SK-N-SH treated with all-trans-retinoic acid at 6 μM for 48 hours (cell line): ENCODE results near the gene OXCT2.

Experiments used
- ATAC-seq: fragments of 200-7000 bp; cut with Tn5 transposase; 3 replicates; pipeline ENCODE4 v1.9.1; 2020; ENCODE audit warnings: mild to moderate bottlenecking, moderate library complexity
- BACH2 ChIP-seq: fragments of 250-450 bp; sonication (Bioruptor Pico); IDR thresholded peaks from 2 replicates; pipeline ENCODE4 v1.9.0; 2021; ENCODE audit warnings: mild to moderate bottlenecking, borderline replicate concordance
- CSDC2 ChIP-seq: fragments of 250-450 bp; sonication (Bioruptor Pico); IDR thresholded peaks from 2 replicates; pipeline ENCODE4 v1.5.0; 2020; ENCODE audit warnings: mild to moderate bottlenecking, moderate library complexity
- GLIS3 ChIP-seq: fragments of 250-450 bp; sonication (Bioruptor Pico); IDR thresholded peaks from 2 replicates; pipeline ENCODE4 v1.5.0; 2020; ENCODE audit warnings: mild to moderate bottlenecking, moderate library complexity
- ISL1 ChIP-seq: fragments of 250-450 bp; sonication (Bioruptor Pico); IDR thresholded peaks from 2 replicates; pipeline ENCODE4 v2.1.2; 2022; ENCODE audit warnings: mild to moderate bottlenecking, moderate library complexity
- OSR1 ChIP-seq: fragments of 250-450 bp; sonication (Bioruptor Pico); IDR thresholded peaks from 2 replicates; pipeline ENCODE4 v1.8.0; 2022; ENCODE audit warnings: moderate library complexity, mild to moderate bottlenecking, inconsistent platforms
- PPARA ChIP-seq: fragments of 250-450 bp; sonication (Bioruptor Pico); IDR thresholded peaks from 2 replicates; pipeline ENCODE4 v1.5.0; 2020; ENCODE audit warnings: mild to moderate bottlenecking, borderline replicate concordance
- RARB ChIP-seq: fragments of 250-450 bp; sonication (Bioruptor Pico); IDR thresholded peaks from 2 replicates; pipeline ENCODE4 v1.8.0; 2021; ENCODE audit warnings: mild to moderate bottlenecking, moderate library complexity
- SNAI2 ChIP-seq: fragments of 250-450 bp; sonication (Bioruptor Pico); IDR thresholded peaks from 2 replicates; pipeline ENCODE4 v1.5.0; 2020; ENCODE audit warnings: mild to moderate bottlenecking, moderate library complexity
- TCF4 ChIP-seq: fragments of 250-450 bp; sonication (Bioruptor Pico); IDR thresholded peaks from 2 replicates; pipeline ENCODE4 v1.8.0; 2021; ENCODE audit warnings: mild to moderate bottlenecking, moderate library complexity, borderline replicate concordance
- TOX ChIP-seq: fragments of 250-450 bp; sonication (Bioruptor Pico); IDR thresholded peaks from 2 replicates; pipeline ENCODE4 v1.8.0; 2021; ENCODE audit warnings: mild to moderate bottlenecking, moderate library complexity, borderline replicate concordance
- ZC3H10 ChIP-seq: fragments of 250-450 bp; sonication (Bioruptor Pico); IDR thresholded peaks from 2 replicates; pipeline ENCODE4 v1.5.1; 2021; ENCODE audit warnings: mild to moderate bottlenecking, moderate library complexity
- ZFP3 ChIP-seq: fragments of 250-450 bp; sonication (Bioruptor Pico); IDR thresholded peaks from 2 replicates; pipeline ENCODE4 v1.5.0; 2020; ENCODE audit warnings: mild to moderate bottlenecking, moderate library complexity
- ZNF565 ChIP-seq: fragments of 450-650 bp; formaldehyde crosslinking; conservative IDR thresholded peaks from 2 replicates; pipeline ENCODE4 v1.5.0; 2020; ENCODE audit warnings: low read depth, mild to moderate bottlenecking, moderate library complexity
- ZNF8 ChIP-seq: fragments of 450-650 bp; formaldehyde crosslinking; IDR thresholded peaks from 2 replicates; pipeline ENCODE4 v1.5.0; 2020; ENCODE audit warnings: mild to moderate bottlenecking, moderate library complexity
- TF ChIP-seq, protein P1 (sequence below): fragments of 250-450 bp; sonication (Bioruptor Pico); IDR thresholded peaks from 2 replicates; pipeline ENCODE4 v1.5.1; 2021; ENCODE audit warnings: mild to moderate bottlenecking, moderate library complexity
- TF ChIP-seq, protein P2 (sequence below): fragments of 250-450 bp; sonication (Bioruptor Pico); IDR thresholded peaks from 2 replicates; pipeline ENCODE4 v1.8.0; 2021; ENCODE audit warnings: low read depth, mild to moderate bottlenecking, moderate library complexity, borderline replicate concordance
- TF ChIP-seq, protein P3 (sequence below): fragments of 250-450 bp; sonication (Bioruptor Pico); IDR thresholded peaks from 2 replicates; pipeline ENCODE4 v1.8.0; 2020; ENCODE audit warnings: mild to moderate bottlenecking, moderate library complexity, borderline replicate concordance
- TF ChIP-seq, protein P4 (sequence below): fragments of 250-450 bp; sonication (Bioruptor Pico); IDR thresholded peaks from 2 replicates; pipeline ENCODE4 v1.5.0; 2020; ENCODE audit warnings: mild to moderate bottlenecking, moderate library complexity
- TF ChIP-seq, protein P5 (sequence below): fragments of 250-450 bp; sonication (Bioruptor Pico); IDR thresholded peaks from 2 replicates; pipeline ENCODE4 v1.5.1; 2020; ENCODE audit warnings: low read depth, mild to moderate bottlenecking, moderate library complexity

The OXCT2 gene

DNA sequence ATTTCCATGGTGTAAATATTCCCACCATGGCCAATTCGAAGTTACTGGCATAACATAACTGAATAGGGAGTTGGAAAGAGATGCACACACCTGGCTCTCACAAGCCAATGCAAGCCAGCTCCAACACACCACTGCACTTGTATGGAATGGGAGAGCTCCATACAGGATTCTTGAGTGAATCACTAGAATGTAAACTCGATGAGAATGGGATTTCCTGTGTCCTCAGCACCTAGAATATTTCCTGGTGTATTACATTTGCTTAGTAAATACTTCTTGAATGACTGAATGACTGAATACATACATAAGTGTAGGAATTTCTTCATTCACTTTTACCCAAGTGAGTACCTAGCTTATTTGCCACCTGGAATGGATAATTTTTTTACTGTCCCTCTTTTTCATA is 48.7 kb downstream of the OXCT2 start:
- TF ChIP-seq, protein P1, sequence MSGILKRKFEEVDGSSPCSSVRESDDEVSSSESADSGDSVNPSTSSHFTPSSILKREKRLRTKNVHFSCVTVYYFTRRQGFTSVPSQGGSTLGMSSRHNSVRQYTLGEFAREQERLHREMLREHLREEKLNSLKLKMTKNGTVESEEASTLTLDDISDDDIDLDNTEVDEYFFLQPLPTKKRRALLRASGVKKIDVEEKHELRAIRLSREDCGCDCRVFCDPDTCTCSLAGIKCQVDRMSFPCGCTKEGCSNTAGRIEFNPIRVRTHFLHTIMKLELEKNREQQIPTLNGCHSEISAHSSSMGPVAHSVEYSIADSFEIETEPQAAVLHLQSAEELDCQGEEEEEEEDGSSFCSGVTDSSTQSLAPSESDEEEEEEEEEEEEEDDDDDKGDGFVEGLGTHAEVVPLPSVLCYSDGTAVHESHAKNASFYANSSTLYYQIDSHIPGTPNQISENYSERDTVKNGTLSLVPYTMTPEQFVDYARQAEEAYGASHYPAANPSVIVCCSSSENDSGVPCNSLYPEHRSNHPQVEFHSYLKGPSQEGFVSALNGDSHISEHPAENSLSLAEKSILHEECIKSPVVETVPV (CRISPR knock-in tag) = no peak
- TF ChIP-seq, protein P2, sequence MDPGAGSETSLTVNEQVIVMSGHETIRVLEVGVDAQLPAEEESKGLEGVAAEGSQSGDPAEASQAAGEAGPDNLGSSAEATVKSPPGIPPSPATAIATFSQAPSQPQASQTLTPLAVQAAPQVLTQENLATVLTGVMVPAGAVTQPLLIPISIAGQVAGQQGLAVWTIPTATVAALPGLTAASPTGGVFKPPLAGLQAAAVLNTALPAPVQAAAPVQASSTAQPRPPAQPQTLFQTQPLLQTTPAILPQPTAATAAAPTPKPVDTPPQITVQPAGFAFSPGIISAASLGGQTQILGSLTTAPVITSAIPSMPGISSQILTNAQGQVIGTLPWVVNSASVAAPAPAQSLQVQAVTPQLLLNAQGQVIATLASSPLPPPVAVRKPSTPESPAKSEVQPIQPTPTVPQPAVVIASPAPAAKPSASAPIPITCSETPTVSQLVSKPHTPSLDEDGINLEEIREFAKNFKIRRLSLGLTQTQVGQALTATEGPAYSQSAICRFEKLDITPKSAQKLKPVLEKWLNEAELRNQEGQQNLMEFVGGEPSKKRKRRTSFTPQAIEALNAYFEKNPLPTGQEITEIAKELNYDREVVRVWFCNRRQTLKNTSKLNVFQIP (CRISPR knock-in tag) = no peak
- TF ChIP-seq ISL1 (CRISPR knock-in tag) = no peak
- no peak for TF ChIP-seq ZC3H10 (CRISPR knock-in tag)
- TF ChIP-seq ZNF8 (CRISPR knock-in tag) = no peak
- TF ChIP-seq SNAI2 (CRISPR knock-in tag) = no peak
- no peak for ATAC-seq

DNA sequence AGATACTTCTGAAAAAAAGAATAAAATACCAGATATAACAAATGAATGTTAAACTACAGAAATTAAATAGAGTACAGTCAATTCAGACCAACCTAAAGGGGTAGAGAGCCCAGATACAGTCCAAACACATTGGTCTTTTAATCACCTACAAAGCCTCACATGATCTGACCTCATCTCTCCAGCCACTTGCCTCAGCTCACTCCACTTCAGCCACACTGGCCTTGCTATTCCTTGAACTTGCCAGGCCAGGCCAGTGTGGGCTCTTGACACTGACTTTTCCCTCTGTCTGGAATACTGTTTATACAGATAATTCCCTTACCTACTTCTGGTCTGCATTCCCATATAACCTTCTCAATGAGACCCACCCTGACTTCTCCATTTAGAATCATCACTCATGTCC is 49.5 kb downstream of the OXCT2 start:
- no peak for ATAC-seq

DNA sequence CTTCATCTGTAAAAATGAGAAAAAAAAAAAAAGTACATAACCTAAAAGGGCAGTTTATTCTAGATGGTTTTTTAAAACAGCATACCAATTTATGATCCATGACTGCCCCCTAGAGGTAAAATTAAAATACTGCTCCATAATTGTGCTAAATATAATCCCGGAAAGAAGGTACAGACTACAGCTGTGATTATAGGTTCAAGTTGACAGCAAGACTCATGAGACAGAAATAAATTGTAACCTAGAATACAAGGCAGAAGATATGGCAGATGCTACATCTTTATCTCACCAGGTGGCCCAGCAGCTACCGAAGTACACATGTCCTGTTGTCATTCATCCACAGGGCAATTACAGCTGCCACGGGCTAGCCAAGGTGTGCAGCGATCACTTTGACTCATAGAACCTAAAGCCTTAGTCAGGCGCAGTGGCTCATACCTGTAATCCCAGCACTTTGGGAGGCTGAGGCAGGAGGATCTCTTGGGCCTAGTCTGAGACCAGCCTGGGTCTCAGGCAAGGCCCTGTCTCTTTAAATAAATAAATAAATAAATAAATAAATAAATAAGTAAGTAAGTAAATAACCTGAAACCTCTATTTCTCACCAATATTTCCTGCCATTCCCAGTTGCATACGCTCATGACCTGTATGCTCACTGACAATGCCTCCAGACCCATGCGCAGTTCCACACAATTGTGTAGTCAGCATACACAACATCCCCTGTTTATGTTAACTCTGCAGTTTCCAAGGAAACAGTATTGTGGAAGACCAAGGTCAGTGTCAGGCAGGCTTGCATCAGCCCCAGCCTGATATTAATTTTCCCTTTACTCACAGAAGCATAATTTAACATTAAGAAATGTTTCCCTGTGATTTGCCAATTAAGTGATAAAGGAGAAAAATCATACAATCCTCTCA is 50.8 kb downstream of the OXCT2 start:
- TF ChIP-seq PPARA (CRISPR knock-in tag) (no peak), SNAI2 (CRISPR knock-in tag) (no peak), CSDC2 (CRISPR knock-in tag) (no peak), BACH2 (CRISPR knock-in tag) (no peak), ZNF565 (CRISPR knock-in tag) (no peak), ZC3H10 (CRISPR knock-in tag) (no peak), TOX (CRISPR knock-in tag) (no peak), OSR1 (CRISPR knock-in tag) (no peak), TCF4 (no peak), ZFP3 (CRISPR knock-in tag) (no peak)
- TF ChIP-seq, protein P3, sequence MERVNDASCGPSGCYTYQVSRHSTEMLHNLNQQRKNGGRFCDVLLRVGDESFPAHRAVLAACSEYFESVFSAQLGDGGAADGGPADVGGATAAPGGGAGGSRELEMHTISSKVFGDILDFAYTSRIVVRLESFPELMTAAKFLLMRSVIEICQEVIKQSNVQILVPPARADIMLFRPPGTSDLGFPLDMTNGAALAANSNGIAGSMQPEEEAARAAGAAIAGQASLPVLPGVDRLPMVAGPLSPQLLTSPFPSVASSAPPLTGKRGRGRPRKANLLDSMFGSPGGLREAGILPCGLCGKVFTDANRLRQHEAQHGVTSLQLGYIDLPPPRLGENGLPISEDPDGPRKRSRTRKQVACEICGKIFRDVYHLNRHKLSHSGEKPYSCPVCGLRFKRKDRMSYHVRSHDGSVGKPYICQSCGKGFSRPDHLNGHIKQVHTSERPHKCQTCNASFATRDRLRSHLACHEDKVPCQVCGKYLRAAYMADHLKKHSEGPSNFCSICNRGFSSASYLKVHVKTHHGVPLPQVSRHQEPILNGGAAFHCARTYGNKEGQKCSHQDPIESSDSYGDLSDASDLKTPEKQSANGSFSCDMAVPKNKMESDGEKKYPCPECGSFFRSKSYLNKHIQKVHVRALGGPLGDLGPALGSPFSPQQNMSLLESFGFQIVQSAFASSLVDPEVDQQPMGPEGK = no peak
- TF ChIP-seq, protein P4, sequence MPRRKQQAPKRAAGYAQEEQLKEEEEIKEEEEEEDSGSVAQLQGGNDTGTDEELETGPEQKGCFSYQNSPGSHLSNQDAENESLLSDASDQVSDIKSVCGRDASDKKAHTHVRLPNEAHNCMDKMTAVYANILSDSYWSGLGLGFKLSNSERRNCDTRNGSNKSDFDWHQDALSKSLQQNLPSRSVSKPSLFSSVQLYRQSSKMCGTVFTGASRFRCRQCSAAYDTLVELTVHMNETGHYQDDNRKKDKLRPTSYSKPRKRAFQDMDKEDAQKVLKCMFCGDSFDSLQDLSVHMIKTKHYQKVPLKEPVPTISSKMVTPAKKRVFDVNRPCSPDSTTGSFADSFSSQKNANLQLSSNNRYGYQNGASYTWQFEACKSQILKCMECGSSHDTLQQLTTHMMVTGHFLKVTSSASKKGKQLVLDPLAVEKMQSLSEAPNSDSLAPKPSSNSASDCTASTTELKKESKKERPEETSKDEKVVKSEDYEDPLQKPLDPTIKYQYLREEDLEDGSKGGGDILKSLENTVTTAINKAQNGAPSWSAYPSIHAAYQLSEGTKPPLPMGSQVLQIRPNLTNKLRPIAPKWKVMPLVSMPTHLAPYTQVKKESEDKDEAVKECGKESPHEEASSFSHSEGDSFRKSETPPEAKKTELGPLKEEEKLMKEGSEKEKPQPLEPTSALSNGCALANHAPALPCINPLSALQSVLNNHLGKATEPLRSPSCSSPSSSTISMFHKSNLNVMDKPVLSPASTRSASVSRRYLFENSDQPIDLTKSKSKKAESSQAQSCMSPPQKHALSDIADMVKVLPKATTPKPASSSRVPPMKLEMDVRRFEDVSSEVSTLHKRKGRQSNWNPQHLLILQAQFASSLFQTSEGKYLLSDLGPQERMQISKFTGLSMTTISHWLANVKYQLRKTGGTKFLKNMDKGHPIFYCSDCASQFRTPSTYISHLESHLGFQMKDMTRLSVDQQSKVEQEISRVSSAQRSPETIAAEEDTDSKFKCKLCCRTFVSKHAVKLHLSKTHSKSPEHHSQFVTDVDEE = no peak

More for the DNA sequence above, 49.5 kb downstream of the OXCT2 start:
- no peak for TF ChIP-seq TOX (CRISPR knock-in tag)
- TF ChIP-seq RARB (CRISPR knock-in tag) = no peak
- TF ChIP-seq, protein P1 (CRISPR knock-in tag) = no peak
- TF ChIP-seq, protein P3 = no peak
- TF ChIP-seq ISL1 (CRISPR knock-in tag) = no peak
- TF ChIP-seq GLIS3 = no peak
- no peak for TF ChIP-seq ZC3H10 (CRISPR knock-in tag)
- TF ChIP-seq, protein P5, sequence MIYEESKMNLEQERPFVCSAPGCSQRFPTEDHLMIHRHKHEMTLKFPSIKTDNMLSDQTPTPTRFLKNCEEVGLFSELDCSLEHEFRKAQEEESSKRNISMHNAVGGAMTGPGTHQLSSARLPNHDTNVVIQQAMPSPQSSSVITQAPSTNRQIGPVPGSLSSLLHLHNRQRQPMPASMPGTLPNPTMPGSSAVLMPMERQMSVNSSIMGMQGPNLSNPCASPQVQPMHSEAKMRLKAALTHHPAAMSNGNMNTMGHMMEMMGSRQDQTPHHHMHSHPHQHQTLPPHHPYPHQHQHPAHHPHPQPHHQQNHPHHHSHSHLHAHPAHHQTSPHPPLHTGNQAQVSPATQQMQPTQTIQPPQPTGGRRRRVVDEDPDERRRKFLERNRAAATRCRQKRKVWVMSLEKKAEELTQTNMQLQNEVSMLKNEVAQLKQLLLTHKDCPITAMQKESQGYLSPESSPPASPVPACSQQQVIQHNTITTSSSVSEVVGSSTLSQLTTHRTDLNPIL (CRISPR knock-in tag) = no peak

More for the DNA sequence above, 50.8 kb downstream of the OXCT2 start:
- ATAC-seq = peak; percentile 80
